A549 treated with ZK216348 at 1 μM for 4 hours (cell line): Measurements from ENCODE around the gene RANBP3. TPM values are rescaled to one million over a fixed set of nuclear protein-coding genes. Genes with fewer than 3 reads are reported as not detected.

Experiments used
- total RNA-seq: library from RNA; stranded (reverse); fragments of 200-300 nt; extraction: Qiagen RNA extraction; gene quantifications from 5 replicates; pipeline ENCODE4 v1.2.3, GENCODE V29; 2022; ENCODE audit warnings: low read depth

RANBP3 gene, protein sequence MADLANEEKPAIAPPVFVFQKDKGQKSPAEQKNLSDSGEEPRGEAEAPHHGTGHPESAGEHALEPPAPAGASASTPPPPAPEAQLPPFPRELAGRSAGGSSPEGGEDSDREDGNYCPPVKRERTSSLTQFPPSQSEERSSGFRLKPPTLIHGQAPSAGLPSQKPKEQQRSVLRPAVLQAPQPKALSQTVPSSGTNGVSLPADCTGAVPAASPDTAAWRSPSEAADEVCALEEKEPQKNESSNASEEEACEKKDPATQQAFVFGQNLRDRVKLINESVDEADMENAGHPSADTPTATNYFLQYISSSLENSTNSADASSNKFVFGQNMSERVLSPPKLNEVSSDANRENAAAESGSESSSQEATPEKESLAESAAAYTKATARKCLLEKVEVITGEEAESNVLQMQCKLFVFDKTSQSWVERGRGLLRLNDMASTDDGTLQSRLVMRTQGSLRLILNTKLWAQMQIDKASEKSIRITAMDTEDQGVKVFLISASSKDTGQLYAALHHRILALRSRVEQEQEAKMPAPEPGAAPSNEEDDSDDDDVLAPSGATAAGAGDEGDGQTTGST
- 37.1 to 44.6 TPM (median 42.7 TPM) in 5 replicates for total RNA-seq

GRCh38 chr19:5977785-5978605 lies at the start of gene RANBP3:
Gene RANBP3, minus strand, starts transcription at chr19:5978140. Its CDS starts 58 bp downstream, at chr19:5978082.

DNA sequence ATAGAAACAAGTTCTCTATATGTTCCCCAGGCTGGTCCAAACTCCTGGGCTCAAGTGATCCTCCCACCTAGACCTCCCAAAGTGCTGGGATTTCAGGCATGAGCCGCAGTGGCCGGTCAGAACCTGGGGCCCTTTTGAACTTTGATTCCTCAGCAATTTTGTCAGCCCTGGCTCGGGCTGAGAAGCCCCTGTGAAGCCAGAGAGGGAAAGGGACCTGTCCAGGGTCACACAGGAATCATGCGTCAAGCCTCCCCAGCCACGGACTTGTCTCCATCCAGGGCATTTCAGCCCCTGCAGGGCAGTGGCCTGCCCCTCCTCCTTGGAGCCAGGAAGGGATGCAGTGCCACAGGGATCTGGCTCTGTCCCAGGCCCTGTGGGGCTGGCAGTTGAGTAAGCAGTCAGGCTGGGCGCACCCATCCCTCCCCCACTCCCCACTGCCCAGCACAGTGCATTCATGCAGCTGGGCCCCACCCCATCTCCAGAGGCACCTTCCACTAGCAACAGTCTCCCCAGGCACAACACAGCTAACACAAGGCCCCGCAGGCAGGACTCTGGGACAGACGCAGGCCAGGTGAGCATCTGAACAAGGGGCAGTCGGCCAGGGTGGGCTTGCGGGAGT lies 64.1 kb downstream of the RANBP3 start, which contains the start of gene CAPS:
TSS of gene CAPS (plus strand) at position 516 of the 619 bp plus-strand sequence. CDS start 153 bp downstream, outside the sequence.

DNA sequence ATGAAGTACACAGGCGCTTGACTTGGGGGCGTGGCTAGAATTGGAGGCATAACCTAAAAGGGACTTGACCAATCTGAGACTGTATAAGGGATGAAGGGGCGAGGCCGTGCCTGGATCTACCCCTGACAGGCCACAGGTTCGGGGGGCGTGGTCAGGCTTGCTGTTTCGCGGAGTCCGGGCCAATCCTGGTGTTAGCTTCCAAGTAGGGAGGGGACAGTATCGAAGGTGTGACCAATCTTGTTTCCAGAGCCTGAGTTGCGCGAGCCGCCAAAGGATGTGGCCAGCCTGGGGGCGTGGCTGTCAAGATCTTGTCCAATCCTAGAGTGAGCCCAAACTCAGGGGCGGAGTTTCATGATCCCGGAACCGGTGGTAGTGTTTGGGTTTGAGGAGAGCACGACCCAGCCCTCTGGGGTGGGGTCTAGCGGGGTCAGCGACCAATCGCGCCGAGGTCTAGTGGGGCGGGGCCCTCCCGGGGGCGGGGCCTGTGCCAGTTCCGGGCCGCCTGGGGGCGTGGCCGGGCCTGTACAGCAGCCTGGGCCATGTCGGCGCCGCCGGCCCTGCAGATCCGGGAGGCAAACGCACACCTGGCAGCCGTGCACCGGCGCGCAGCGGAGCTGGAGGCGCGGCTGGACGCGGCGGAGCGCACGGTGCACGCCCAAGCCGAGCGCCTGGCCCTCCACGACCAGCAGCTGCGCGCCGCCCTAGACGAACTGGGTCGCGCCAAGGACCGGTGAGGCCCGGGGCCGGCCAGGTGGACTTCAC lies 73.4 kb downstream of the RANBP3 start, which contains the start of gene VMAC:
TSS of gene VMAC (plus strand) at position 521 of the 762 bp plus-strand sequence. CDS start at position 540, 19 bp downstream.

DNA sequence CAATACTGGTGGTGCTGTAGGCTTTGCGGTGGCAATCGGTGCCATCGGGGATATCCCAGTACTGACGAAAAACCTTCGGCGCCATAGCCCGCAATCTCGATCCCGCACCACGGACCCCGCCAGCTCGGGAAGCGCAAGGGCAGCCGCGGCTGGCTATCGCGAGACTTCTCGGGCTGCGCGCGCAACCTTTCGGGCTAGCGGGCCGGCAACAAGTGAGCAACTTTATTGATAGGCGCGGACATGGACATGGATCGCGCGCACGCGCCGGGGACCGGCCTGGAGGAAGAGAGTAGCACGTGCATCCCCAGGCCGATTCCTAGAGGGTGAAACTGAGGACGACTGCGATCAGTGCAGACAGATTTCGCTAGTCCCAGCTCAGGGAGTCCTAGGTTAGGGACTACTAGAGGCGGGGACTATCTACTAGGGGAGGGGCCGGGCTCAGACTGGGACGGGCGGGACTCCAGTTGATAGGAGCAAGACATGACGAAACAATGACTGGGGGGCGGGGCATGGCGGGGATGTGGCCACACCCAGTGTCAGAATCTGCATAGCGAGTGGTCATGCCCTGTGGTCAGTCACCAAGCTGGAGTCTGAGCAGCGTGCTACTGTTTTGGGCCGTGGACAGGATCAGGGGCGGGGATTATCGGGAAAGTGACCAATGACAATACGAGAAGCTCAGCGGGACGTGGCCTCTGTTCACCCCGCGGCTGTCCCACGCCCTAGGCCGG lies 74.2 kb downstream of the RANBP3 start, which contains the start of gene NDUFA11:
TSS of gene NDUFA11 (minus strand) at position 167 of the 728 bp plus-strand sequence. CDS start at position 85, 82 bp downstream.

Other genes with a start within 250 kb of the RANBP3 start
- gene PRR22, start 193.4 kb downstream of the RANBP3 start, total RNA-seq = 1.2 to 2.7 TPM (median 2.5 TPM) in 5 replicates
- 29.2 to 35.5 TPM (median 32.6 TPM) in 5 replicates for gene DUS3L, start 187.0 kb downstream of the RANBP3 start, total RNA-seq
- 0.78 to 1.6 TPM (median 0.81 TPM) in 4 of 5 replicates, not detected in the other for gene NRTN, start 173.1 kb downstream of the RANBP3 start, total RNA-seq
- not detected in 5 replicates for gene FUT6, start 138.4 kb downstream of the RANBP3 start, total RNA-seq
- gene FUT3, start 126.7 kb downstream of the RANBP3 start, total RNA-seq = 0.12 TPM in 1 of 5 replicates, not detected in the others
- not detected in 5 replicates for gene FUT5, start 107.6 kb downstream of the RANBP3 start, total RNA-seq
- 164 to 293 TPM (median 272 TPM) in 5 replicates for gene NDUFA11, start 74.3 kb downstream of the RANBP3 start, total RNA-seq
- gene VMAC, start 73.3 kb downstream of the RANBP3 start, total RNA-seq = 0.34 to 0.65 TPM (median 0.52 TPM) in 5 replicates
- 0.27 to 2.1 TPM (median 1.2 TPM) in 5 replicates for gene CAPS, start 63.9 kb downstream of the RANBP3 start, total RNA-seq
- gene RFX2, start 132.4 kb upstream of the RANBP3 start, total RNA-seq = 4.6 to 8.4 TPM (median 5.8 TPM) in 5 replicates
- 0.46 TPM in 1 of 5 replicates, not detected in the others for gene ACSBG2, start 157.5 kb upstream of the RANBP3 start, total RNA-seq